Activated gamma-delta T cell treated with anti-CD3 and anti-CD28 coated beads, Interleukin-2, amount 50 U/mL, for 16 hours (primary cell): Measurements from ENCODE around the gene TOR1AIP1.
"Not testable (repeated sequence)": the region's sequence is repeated elsewhere in the genome, so short reads cannot be mapped to it uniquely, and the experiment has no call there.

Source experiments
- DNase-seq: peaks from one replicate; pipeline ENCODE4 v3.0.0-alpha.2; 2020; ENCODE audit warnings: low read depth

TOR1AIP1 gene

DNA sequence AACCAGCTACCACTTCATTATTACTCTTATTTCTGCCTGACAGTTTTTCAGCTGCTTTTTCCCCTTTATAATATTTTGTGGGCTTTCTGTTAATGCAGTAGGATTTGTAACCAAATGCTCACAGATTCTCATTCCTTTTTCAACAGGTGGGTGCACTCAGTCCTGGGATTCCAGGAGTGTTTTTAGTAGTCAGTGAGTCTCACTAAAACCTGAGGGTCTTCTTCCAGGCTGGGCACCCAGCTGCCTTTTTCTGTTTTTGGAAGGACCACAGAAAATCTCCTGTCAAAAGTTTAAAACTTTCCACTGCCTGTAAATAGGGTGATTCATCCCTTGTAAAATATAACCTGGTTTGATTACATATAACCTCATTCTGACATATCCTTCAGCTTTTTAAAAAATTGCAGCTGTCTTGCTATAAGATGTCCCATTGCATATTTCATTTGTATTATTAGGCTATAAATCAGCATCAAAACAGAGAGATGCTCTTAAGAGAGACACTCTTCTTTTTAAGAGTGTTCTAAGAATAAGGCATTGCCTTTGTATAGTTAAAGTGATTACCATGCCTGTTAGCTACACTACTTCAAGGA, 55.7 kb downstream of the TOR1AIP1 start:
- DNase-seq, result no peak

DNA sequence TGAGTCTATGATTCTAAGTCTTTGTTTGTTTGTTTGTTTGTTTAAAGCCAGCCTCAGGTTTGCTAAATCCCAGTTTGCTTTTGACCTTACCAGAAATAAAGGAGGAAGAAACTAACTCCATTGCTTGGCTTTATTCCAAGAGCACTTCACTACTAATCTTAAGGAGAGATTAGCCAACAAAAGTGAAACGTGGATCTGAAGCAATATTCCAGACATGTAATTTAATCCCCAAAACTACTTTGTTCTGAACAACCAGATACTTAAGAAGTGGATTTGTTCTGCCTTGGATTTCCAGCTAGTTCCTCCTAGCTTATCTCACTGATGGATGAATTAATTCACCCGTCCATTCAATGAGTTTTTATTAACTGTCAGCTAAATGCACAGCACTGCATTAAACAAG, 56.7 kb downstream of the TOR1AIP1 start:
- no peak for DNase-seq

DNA sequence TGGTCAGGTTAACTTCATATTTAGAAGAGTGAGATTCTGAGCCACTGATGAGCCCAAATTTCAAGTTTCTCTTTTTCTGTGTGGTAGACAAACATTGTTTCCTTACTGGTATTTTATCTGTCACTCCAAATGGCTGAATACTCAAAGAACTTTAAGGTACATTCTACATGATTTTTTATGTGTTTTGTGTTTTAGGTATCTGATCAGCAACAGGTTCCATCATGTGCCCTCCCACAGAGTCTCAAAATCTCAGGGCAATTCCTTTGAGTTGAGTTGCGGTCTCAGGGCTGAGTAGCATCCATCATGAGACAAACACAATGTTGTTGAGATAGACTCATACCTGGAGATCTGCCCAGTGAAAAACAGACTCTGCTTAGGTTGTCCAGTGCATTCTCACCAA, 57.9 kb downstream of the TOR1AIP1 start:
- DNase-seq, result no peak

DNA sequence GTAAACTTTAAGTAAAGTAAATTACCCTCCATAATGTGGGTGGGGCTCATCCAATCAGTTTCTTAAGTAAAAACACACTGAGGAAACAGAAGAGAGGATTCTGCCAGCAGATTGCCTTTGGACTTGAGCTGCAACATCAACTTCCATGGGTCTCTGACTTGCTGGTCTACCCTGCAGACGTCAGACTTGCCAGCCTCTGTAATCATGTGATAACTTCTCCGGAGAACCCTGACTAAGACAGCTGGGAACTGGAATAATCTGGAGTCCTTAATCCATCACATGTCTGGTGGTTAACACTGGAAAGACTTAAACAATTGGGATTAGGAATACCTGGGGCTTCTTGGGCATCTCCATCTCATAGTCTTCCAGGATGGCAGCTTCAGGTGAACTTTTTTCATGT, 59.4 kb downstream of the TOR1AIP1 start:
- DNase-seq, result no peak

DNA sequence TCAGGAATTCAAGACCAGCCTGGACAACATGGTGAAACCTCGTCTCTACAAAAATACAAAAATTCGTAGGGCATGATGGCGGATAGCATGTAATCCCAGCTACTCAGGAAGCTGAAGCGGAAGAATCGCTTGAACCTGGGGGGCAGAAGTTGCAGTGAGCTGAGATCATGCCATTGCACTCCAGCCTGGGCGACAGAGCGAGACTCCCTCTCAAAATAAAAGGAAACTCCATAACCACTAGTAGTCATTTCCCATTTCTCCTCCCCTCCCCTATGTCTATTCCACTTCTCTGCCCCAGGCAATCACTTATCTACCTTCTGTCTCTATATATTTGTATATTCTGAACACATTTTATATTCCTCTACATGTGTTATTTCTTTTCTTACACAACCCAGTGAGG, 68.6 kb downstream of the TOR1AIP1 start:
- no peak for DNase-seq

DNA sequence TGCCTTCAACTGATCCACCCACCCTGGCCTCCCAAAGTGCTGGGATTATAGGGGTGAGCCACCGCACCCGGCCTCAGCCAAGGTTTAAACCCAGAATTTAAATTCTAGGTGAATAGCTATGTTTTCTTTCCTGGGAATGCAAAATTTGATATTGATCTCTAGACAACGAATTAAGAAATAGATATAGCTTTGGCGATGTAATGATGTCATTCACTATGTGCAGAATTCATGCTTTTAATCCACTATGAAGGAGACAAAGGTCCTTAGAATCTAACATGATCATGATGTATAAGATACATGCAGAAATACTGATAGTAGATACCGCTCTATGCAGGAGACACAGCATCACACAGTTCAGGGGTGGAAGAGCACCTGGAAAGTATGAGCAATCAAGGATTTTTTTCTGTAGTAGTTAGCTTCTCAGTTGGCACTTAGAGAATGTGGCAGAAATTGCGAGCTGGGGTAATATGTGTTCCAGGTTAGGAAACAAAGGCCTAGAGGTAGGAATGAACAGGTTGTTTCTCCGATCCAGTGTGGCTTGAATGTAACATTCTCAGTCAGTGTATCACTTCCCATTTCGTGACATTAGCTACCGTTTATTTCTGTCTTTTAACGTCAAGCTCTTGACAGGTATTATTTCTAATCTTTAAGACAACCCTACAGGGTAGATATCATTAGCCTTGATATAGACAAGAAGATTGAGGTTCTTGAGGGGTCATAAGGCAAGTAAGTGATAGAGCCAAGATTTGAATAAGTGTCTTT, 69.5 kb downstream of the TOR1AIP1 start:
- no peak for DNase-seq

DNA sequence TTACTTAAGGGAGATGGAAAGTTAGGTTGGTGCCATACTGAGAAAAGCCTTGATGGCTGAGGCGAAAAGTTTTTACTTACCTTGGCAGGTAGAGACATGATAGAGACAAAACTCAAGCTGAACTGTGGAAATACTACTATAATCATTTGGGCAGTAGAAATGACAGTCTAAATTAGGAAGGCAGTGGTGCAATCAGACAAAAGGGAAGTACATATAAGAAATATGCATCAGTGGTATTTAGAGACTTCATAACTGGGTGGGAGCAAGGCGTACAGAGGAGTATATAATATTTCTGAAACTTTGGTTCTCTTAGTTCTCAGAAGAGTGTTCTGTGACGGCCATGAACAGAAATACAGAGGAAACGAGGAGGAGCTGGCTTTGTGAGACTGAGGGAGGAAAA, 70.1 kb downstream of the TOR1AIP1 start:
- DNase-seq, result no peak

DNA sequence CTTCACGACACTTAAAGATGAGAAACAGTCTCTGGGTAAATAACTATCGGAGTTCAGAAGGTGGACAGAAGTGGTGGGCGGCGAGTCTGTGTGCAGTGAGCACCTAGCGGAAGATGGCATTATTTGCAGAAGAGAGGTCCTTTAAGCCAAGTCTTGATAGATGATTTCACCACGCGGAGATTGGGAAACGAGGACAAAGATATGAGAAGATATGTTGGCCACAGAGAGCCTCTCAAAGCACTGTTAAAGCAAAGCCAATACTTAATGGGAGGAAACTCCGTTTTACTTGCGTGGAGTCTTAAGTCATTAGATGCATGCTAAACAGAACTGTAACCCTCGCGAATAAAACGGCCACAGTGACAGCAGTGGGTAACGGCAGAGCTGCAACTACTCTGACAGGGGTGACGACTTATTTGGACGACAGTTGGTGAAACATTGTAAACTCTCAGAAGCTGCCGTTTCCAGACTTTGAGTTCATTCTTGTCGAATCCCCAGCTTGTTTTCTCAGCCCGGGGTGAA, 71.9 kb downstream of the TOR1AIP1 start:
- DNase-seq, result peak; percentile 26

DNA sequence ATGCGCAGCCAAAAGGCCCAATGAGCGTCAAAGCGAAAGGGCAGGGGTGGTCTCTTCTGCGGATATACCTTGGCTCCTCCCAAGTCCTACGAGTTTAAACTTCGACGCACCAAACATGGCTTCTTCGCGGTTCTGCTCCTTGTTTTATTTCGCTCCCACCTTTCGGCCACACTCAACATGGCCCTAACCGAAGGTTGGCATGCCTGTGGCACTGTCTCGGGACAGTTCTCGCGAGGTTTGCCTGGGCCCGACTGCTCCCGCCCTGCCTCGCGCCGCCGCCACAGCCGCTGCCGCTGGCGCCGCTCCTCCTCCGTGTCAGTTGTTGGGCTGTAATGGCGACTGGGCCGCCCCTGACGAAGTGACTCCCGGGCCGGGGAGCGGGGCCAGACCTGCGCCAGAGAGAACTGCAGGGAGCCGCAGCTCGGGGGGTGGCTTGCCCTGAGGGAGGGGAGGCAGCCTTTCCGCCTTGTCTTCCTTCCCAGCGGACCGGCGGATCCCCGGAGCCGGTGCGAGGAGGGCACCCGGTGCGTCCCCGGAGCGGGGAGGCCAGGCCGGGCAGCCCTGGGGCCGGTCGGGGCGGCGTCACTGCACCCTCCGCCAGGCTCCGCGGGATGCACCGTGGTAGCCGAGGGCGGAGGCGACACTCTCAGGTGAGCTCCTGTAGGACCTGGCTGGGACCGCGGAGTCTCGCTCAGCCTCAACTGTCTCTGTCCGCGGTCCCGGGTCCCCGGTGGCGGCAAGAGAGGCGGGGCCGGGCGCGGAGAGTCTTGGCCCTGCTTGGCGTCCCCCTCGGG, 72.6 kb downstream of the TOR1AIP1 start, which contains the start of gene CEP350:
Gene CEP350 (plus strand): TSS at position 318 of the 794 bp plus-strand sequence. CDS start 31,372 bp downstream, outside the sequence.
- peak; percentile 95 for DNase-seq

DNA sequence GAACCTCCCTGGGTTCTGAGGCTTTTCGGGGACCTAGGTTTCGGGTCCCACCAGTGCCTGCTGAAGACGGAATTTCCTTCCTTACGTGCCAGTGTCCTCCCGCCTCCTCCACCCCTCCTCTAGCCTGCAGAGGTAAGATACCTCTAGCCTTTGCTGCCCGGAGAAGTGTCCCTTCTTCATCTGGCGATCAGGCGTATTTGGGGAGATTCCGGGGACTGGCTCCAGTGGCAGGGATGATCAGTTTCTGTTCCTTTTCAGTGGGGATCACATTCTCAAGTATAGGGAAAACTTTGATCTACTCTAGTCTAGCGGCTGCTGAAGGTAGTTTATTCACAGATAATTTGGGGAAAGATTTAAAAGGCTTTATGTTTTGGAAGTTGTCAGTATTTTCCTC, 73.2 kb downstream of the TOR1AIP1 start:
- no peak for DNase-seq

DNA sequence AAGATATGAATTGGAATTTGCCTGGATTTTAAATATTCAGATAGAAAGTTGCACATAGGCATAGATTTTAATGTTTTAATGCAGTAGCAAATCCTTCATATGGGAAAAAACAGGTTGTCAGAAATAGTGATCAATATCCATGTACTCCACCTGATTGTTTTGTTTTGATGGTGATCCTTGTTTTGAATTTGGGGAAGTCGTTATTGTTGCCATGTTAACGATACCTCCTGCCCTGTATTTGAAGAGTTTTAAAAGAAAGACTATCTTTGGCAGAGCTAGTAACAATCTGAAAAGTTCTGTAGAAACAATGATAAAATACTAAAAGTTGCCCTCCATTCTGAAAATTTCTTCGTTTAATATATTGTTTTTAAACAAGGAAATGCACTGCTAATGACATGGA, 73.6 kb downstream of the TOR1AIP1 start:
- no peak for DNase-seq

DNA sequence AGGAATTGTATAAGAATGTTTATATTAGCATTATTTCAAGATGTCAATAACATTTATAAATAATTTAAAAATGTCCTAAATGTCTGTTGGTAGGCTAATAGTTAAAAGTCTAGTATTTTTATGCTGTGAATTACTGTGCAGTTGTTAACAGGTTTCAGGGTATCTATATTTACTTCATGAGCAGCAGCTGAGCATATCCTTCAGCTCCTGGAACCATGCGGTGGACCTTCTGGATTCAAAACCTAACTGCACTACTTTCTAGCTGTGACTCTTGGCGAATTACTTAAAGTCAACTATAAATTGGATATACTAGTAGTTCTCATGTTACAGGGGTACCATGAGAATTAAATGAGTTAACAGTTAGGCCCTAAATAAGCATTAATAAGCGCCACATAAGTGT, 76.3 kb downstream of the TOR1AIP1 start:
- DNase-seq, result no peak

DNA sequence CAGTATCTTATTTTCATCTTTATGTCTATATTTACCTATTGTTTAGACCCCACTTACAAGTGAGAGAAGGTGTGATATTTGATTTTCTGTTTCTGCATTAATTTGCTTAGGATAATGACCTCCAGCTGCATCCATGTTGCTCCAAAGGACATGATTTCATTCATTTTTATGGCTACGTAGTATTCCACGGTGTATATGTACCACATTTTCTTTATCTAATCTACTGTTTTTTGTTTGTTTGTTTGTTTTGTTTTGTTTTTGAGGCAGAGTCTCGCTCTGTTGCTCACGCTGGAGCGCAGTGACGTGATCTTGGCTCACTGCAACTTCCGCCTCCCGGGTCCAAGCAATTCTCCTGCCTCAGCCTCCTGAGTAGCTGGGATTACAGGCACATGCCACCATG, 80.1 kb downstream of the TOR1AIP1 start:
- not testable (repeated sequence) for DNase-seq

DNA sequence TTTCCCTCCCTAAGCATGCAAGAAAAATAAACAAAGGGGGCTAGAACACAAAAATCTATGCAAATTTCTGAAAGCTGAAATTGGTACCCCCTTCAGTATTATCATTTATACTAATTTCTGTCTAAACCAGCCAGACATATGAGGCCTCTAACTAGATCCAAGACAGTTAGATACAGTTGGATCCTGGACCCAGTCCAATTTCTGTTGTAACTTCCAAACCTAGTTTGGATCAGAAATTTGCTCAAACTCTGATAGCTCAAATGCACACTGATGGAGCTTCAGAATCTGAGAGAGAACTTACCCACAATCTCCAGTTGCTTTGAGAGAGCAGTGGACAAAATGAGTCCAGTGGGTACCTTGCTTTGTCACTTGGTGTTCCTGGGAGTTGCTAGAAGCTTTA, 84.5 kb downstream of the TOR1AIP1 start:
- no peak for DNase-seq

DNA sequence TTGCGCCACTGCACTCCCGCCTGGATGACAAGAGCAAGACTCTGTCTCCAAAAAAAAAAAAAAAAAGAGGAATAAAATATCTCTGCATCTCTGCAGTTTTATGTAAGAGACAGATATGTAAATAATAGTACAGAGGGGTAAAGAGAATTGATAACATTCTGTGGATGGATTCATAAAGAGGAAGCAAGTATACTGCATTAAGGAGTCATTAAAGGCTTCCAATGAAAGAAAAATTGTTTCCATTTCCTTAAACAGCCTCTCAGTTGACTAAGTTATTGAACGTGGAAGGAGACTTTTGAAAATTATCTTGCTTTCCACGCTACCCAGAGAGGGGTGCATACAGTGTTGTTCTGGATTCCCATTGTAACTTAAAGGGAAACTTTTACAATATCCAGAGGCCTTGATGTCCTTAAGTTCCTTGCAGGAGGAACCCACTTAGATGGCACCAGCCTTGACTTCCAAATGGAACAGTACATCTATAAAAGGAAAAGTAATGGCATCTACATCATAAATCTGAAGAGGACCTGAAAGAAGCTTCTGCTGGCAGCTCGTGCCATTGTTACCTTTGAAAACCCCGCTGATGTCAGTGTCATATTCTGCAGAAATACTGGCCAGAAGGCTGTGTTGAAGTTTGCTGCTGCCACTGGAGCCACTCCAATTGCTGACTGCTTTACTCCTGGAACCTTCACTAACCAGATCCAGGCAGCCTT, 86.4 kb downstream of the TOR1AIP1 start:
- no peak for DNase-seq

DNA sequence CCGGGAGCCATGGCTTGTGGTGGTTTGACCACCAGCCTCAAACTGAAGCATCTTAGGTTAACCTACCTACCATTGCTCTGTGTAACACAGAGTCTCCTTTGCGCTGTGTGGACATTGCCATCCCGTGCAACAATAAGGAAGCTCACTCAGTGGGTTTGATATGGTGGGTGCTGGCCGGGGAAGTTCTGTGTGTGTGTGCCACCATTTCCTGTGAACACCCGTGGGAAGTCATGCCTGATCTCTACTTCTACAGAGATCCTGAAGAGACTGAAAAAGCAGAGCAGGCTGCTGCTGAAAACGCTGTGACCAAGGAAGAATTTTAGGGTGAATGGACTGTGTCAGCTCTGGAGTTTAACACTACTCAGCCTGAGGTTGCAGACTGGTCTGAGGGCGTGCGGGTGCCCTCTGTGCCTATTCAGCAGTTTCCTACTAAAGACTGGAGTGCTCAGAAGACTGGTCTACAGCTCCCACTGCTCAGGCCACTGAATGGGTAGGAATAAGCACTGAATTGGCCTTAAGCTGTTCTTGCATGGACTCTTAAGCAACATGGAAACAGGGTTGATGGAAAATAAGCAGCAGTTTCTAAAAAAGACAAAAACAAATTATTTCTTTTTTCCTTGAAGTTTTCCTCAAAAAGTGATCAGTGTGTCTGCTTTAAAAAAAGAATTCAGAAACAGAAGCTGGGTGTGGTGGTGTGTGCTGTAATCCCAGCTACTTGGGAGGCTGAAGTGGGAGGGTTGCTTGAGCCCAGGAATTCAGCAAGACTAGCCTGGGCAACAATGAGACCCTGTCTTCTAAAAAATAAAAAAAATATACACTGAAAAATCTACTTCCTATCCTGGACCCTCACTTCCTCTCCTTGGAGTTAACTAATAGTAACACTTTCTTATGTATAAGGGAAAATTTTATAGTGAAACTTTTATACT, 87.2 kb downstream of the TOR1AIP1 start:
- no peak for DNase-seq
